ENCODE measurements around the gene DYSF.

DNA sequence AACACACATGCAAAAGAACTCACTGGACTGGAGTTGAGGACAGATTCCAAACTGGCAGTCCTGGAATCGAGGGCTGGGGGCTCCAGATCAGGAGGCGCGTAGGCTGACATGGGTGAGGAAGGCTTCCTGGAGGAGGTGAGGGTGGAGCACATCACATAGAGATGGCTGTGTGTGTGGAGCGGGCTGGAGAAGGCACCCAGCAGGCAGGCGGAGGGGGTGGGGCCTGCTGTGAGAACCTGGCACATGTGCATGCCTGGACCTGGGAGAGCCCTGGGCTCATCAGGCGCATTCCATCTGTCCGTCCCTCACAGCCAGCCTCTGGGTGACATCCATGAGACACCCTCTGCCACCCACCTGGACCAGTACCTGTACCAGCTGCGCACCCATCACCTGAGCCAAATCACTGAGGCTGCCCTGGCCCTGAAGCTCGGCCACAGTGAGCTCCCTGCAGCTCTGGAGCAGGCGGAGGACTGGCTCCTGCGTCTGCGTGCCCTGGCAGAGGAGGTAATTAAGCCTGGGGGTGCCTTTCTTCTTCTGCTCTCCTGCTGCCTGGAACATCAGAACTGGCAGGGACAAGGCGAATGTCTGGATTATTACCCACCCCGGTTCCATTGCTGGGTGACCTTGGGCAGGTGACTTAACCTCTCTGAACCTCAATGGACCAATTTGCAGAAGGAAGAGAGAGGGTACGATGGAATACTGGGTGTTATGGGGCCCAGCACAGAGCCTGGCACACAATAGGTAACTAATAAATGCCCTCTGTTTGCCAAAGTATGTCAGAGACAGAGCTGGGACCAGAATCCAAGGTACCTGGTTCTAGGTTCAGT, 108.3 kb downstream of the DYSF start:
- TF ChIP-seq, protein P1, sequence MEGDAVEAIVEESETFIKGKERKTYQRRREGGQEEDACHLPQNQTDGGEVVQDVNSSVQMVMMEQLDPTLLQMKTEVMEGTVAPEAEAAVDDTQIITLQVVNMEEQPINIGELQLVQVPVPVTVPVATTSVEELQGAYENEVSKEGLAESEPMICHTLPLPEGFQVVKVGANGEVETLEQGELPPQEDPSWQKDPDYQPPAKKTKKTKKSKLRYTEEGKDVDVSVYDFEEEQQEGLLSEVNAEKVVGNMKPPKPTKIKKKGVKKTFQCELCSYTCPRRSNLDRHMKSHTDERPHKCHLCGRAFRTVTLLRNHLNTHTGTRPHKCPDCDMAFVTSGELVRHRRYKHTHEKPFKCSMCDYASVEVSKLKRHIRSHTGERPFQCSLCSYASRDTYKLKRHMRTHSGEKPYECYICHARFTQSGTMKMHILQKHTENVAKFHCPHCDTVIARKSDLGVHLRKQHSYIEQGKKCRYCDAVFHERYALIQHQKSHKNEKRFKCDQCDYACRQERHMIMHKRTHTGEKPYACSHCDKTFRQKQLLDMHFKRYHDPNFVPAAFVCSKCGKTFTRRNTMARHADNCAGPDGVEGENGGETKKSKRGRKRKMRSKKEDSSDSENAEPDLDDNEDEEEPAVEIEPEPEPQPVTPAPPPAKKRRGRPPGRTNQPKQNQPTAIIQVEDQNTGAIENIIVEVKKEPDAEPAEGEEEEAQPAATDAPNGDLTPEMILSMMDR (conservative IDR thresholded peaks at IDR 0.05; ENCODE audit: low read depth, low read length), result no peak
- no peak for TF ChIP-seq EZH2 (IDR thresholded peaks at IDR 0.05; ENCODE audit: borderline replicate concordance, low read depth, low read length, poor library complexity, severe bottlenecking)
